Measurements from ENCODE around the gene ISYNA1. TPM values are rescaled to one million over a fixed set of nuclear protein-coding genes. Genes with fewer than 3 reads are reported as not detected.

Gene ISYNA1
- total and polyA plus RNA-seq, 2 experiments from 2014 or later = 191 to 208 TPM

DNA sequence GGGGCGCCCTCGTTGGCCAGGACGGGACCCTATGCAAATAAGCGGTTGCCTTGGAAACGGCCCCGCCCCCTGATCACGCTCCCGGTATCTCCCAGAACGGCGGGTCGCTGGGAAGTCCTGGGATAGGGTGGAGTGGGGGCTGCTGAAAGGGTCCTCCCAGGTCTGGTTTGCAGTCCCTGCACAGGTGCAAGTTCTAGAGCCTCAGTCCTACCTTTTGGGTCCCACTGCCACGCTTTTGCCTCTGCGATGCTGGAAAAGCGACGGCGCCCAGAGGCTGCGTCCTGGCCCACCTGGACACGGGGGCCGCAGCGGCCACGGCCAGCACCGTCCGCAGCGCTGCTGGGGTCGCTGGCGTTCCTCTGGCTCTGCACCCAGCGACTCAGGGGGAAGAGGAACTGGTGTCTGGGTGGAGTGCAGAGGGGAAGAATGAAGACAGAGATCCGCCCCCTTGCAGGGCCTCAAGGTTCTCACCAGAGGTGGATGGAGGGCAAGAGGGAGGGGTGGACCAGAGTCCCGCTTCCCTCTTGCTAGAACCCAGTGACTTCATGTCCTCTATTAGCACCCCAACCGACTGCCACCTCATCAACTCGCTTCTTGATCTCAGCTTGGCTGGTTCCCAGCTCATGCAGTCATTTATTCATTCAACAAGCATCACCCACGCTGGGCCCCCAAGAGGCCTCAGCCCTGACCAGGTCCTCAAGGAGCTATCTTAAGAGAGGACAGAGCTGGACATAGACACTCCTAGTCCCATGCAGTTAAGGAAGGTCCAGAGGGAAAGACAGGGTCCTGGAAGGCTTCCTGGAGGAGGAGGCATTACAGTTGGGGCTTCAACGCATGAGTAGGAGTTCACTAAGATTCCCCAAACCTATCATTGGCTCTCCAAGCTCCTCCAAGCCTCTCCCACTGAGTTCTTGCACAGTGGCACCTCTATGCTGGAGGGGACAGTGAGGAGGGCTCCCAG, 40.4 kb downstream of the ISYNA1 start, which contains the start of gene LRRC25 (continued):
- TF ChIP-seq, protein P1, sequence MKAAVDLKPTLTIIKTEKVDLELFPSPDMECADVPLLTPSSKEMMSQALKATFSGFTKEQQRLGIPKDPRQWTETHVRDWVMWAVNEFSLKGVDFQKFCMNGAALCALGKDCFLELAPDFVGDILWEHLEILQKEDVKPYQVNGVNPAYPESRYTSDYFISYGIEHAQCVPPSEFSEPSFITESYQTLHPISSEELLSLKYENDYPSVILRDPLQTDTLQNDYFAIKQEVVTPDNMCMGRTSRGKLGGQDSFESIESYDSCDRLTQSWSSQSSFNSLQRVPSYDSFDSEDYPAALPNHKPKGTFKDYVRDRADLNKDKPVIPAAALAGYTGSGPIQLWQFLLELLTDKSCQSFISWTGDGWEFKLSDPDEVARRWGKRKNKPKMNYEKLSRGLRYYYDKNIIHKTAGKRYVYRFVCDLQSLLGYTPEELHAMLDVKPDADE (IDR thresholded peaks at IDR 0.05) = no peak
- TF ChIP-seq POLR2AphosphoS5 (IDR thresholded peaks at IDR 0.05; ENCODE audit: low read depth) (no peak), JUNB (IDR thresholded peaks at IDR 0.05; ENCODE audit: unreplicated experiment) (no peak), NANOG (IDR thresholded peaks at IDR 0.05; ENCODE audit: borderline replicate concordance) (no peak), ZNF331 (CRISPR knock-in tag; IDR thresholded peaks at IDR 0.05; ENCODE audit: low read depth) (no peak)
- TF ChIP-seq, protein P2, sequence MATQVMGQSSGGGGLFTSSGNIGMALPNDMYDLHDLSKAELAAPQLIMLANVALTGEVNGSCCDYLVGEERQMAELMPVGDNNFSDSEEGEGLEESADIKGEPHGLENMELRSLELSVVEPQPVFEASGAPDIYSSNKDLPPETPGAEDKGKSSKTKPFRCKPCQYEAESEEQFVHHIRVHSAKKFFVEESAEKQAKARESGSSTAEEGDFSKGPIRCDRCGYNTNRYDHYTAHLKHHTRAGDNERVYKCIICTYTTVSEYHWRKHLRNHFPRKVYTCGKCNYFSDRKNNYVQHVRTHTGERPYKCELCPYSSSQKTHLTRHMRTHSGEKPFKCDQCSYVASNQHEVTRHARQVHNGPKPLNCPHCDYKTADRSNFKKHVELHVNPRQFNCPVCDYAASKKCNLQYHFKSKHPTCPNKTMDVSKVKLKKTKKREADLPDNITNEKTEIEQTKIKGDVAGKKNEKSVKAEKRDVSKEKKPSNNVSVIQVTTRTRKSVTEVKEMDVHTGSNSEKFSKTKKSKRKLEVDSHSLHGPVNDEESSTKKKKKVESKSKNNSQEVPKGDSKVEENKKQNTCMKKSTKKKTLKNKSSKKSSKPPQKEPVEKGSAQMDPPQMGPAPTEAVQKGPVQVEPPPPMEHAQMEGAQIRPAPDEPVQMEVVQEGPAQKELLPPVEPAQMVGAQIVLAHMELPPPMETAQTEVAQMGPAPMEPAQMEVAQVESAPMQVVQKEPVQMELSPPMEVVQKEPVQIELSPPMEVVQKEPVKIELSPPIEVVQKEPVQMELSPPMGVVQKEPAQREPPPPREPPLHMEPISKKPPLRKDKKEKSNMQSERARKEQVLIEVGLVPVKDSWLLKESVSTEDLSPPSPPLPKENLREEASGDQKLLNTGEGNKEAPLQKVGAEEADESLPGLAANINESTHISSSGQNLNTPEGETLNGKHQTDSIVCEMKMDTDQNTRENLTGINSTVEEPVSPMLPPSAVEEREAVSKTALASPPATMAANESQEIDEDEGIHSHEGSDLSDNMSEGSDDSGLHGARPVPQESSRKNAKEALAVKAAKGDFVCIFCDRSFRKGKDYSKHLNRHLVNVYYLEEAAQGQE (IDR thresholded peaks at IDR 0.05; ENCODE audit: unreplicated experiment) = no peak
- TF ChIP-seq, protein P3, sequence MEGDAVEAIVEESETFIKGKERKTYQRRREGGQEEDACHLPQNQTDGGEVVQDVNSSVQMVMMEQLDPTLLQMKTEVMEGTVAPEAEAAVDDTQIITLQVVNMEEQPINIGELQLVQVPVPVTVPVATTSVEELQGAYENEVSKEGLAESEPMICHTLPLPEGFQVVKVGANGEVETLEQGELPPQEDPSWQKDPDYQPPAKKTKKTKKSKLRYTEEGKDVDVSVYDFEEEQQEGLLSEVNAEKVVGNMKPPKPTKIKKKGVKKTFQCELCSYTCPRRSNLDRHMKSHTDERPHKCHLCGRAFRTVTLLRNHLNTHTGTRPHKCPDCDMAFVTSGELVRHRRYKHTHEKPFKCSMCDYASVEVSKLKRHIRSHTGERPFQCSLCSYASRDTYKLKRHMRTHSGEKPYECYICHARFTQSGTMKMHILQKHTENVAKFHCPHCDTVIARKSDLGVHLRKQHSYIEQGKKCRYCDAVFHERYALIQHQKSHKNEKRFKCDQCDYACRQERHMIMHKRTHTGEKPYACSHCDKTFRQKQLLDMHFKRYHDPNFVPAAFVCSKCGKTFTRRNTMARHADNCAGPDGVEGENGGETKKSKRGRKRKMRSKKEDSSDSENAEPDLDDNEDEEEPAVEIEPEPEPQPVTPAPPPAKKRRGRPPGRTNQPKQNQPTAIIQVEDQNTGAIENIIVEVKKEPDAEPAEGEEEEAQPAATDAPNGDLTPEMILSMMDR (conservative IDR thresholded peaks at IDR 0.05; ENCODE audit: low read depth in 2 of 2) = no peak

DNA sequence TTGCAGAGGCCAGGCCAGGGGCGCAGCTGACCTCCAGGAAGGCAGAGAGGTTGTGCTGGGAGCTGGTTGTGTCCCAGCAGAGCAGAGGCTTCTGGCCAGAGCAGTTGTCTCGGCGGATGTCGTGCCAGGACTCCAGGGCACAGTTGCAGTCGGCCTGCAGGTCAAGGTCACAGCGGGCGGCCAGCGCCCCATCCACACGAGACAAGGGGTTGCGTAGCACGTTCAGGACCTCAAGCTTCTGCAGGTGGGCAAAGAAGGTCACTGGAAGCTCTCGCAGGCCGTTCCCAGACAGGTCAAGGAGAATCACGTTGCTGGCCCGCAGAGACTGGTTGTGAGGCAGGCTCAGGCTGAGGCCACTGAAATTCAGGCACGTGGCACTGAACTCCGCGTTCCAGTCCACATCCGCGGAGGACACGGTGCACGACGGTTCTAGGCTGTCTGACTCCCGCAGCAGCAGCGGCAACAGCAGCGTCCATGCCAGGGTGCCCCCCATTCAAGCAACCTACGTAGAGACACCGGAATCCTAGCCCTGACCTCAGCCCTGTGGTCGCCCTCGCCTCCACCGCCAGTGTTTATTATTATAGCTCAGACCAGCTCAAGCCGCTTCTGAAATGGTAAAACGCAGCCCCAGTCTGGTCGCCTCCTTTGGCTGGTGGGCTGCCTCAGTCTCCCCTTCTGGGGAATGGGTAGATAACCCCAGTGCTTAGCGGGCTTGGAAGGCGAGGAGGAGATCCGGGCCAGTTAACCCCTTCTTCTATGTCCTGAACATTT, 41.3 kb downstream of the ISYNA1 start:
- Histone ChIP-seq H3K4me1 (ENCODE audit: insufficient read depth) (peaks cover 2% of the 10 kb centered on the region; the same call in 1 of the 2 replicates), H3K27ac (ENCODE audit: low read depth) (no peak overlapping the region), H4K20me1 (replicated peaks; ENCODE audit: insufficient read depth) (no peaks in the 10 kb centered on the region), H3K27me3 (ENCODE audit: insufficient read depth) (0 out of 2 replicates have a peak, but pooled peaks cover 4% of the 10 kb centered on the region), H3K36me3 (ENCODE audit: insufficient read depth) (no peaks in the 10 kb centered on the region), H3K9me2 (ENCODE audit: insufficient read depth) (no peaks in the 10 kb centered on the region), H2AFZ (no peak overlapping the region; the same call in 1 of the 2 replicates), H3F3A (replicated peaks; ENCODE audit: low read depth) (0 out of 2 replicates have a peak, but pooled peaks cover 3% of the 10 kb centered on the region), H3K4me3 (peak overlapping the region; percentile 48; the same call in 1 of the 2 replicates), H3K79me2 (replicated peaks; ENCODE audit: insufficient read depth) (no peaks in the 10 kb centered on the region), H3K4me2 (peak overlapping the region; percentile 75; the same call in 1 of the 2 replicates)
- no peaks in the 10 kb centered on the region for H3K9me3 Mint-ChIP-seq
- no peak overlapping the region for H3K4me3 Mint-ChIP-seq
- H3K27me3 Mint-ChIP-seq (ENCODE audit: insufficient read depth, low read depth, poor library complexity) = peaks cover 16% of the 10 kb centered on the region
- H3K27ac Mint-ChIP-seq = no peak overlapping the region
- DNase-seq (ENCODE audit: low spot score) = no peak
- H3K4me1 Mint-ChIP-seq = peaks cover 3% of the 10 kb centered on the region; the same call in 2 of the 3 replicates
- no peak for ATAC-seq
- no peaks in the 10 kb centered on the region for H3K36me3 Mint-ChIP-seq (ENCODE audit: low read depth)
- TF ChIP-seq EZH2phosphoT487 (IDR thresholded peaks at IDR 0.05; ENCODE audit: unreplicated experiment) (no peak), NANOG (IDR thresholded peaks at IDR 0.05; ENCODE audit: borderline replicate concordance) (no peak), POLR2AphosphoS5 (IDR thresholded peaks at IDR 0.05; ENCODE audit: low read depth) (no peak), CREB1 (CRISPR knock-in tag; IDR thresholded peaks at IDR 0.05; ENCODE audit: low read depth) (no peak)
- TF ChIP-seq, protein P3 (conservative IDR thresholded peaks at IDR 0.05; ENCODE audit: low read depth in 2 of 2) = no peak
- TF ChIP-seq, protein P2 (IDR thresholded peaks at IDR 0.05; ENCODE audit: unreplicated experiment) = no peak
- TF ChIP-seq, protein P1 (IDR thresholded peaks at IDR 0.05) = no peak
